Small intestine (tissue), 7 donors: ENCODE results near the gene GALM. TPM values are rescaled to one million over a fixed set of nuclear protein-coding genes. Genes with fewer than 3 reads are reported as not detected.
A peak's percentile ranks its signal among the peaks of the same experiment; 100 is the strongest.
"Not testable (repeated sequence)": the region's sequence is repeated elsewhere in the genome, so short reads cannot be mapped to it uniquely, and the experiment has no call there.

ENCODE experiments used
- DNase-seq, 2 donors: peaks; one replicate each; pipeline versions ENCODE4 v3.0.0 to v3.0.0-alpha.2; 2013
- FAIRE-seq: peaks from 2 replicates; lab custom pipeline; 2012; peaks lifted over from hg19 to GRCh38; lab: Jason Lieb, UNC
- H3K27ac ChIP-seq, 3 donors: one replicate each; pipeline ENCODE4 v1.5.1; 2013; ENCODE audit warnings: low read length in 2 of 3, mild to moderate bottlenecking in 2 of 3, control low read depth in 1 of 3, inconsistent platforms in 1 of 3, low read depth in 1 of 3, moderate library complexity in 1 of 3
- H3K27me3 ChIP-seq, 3 donors: one replicate each; pipeline ENCODE4 v1.6.1; 2013; ENCODE audit warnings: low read length in 3 of 3, inconsistent platforms in 1 of 3; ENCODE audit not compliant: control insufficient read depth in 3 of 3, insufficient read depth in 3 of 3
- H3K36me3 ChIP-seq, 3 donors: one replicate each; pipeline ENCODE4 v1.6.1; 2013; ENCODE audit warnings: low read length in 3 of 3, inconsistent platforms in 1 of 3, low read depth in 1 of 3, mild to moderate bottlenecking in 1 of 3, moderate library complexity in 1 of 3; ENCODE audit not compliant: control insufficient read depth in 3 of 3, insufficient read depth in 2 of 3
- H3K4me1 ChIP-seq, 3 donors: one replicate each; pipeline ENCODE4 v1.6.1; 2013; ENCODE audit warnings: low read length in 2 of 3, inconsistent platforms in 1 of 3, low read depth in 1 of 3, mild to moderate bottlenecking in 1 of 3, moderate library complexity in 1 of 3; ENCODE audit not compliant: control insufficient read depth in 3 of 3, insufficient read depth in 2 of 3
- H3K4me3 ChIP-seq, 3 donors: one replicate each; pipeline ENCODE4 v1.5.1; 2013; ENCODE audit warnings: low read length in 3 of 3, control low read depth in 1 of 3, inconsistent platforms in 1 of 3, low read depth in 1 of 3, mild to moderate bottlenecking in 1 of 3, moderate library complexity in 1 of 3
- H3K9me3 ChIP-seq, 2 donors: one replicate each; pipeline ENCODE4 v1.6.1; 2013; ENCODE audit warnings: low read depth in 1 of 2, low read length in 1 of 2; ENCODE audit not compliant: control insufficient read depth in 2 of 2, insufficient read depth in 1 of 2
- WGBS, 3 donors: extraction: QIAGEN DNeasy Blood & Tissue Kit; methylation state at CpG; one replicate each; pipeline ENCODE4 v1.1.7; 2013; 5-methylcytosine and 5-hydroxymethylcytosine counted together
- polyA plus RNA-seq, 4 donors: library from polyadenylated mRNA; stranded (reverse) in 3 of 4; unstranded in 1 of 4; fragments of 200-250 nt in 3 of 4; fragments of 120-200 nt in 1 of 4; gene quantifications; one replicate each; pipeline versions ENCODE4 v1.2.1 to v1.2.3, GENCODE V29; 2013
- donor health status: healthy with polysubstance abuse.
- donor health status: control.
- donor health status: control.
- donor health status: Bipolar disorder and iron deficiency.
- donor health status: healthy.

Gene GALM
- polyA plus RNA-seq, 4 donors = 48.6 to 148 (median 82.9) TPM

GRCh38 chr2:38712871-38713270 is 47.0 kb downstream of the GALM start:
- Histone ChIP-seq H3K27me3 (no peaks in the 10 kb centered on the region), H3K4me3 (no peak overlapping the region), H3K9me3 (no peaks in the 10 kb centered on the region), H3K4me1 (no peaks in the 10 kb centered on the region), H3K36me3 (peaks cover 2 to 38% (median 7%) of the 10 kb centered on the region in 3 donors), H3K27ac (no peak overlapping the region)
- DNase-seq (no peak), FAIRE-seq (no peak)
- WGBS, 3 donors = 77 to 87% (median 83%) methylated on average over 4 of the region's 4 CpGs

- Histone ChIP-seq H3K4me1 (no peaks in the 10 kb centered on the region), H3K4me3 (no peak overlapping the region), H3K27me3 (no peaks in the 10 kb centered on the region), H3K27ac (no peak overlapping the region), H3K9me3 (no peaks in the 10 kb centered on the region), H3K36me3 (peaks cover 2 to 37% (median 7%) of the 10 kb centered on the region in 3 donors)
- WGBS, 3 donors = 79 to 83% (median 83%) methylated on average over 3 of the region's 3 CpGs
- DNase-seq (no peak), FAIRE-seq (no peak)
Observed at GRCh38 chr2:38713338-38713737, 47.4 kb downstream of the GALM start.

GRCh38 chr2:38714941-38715340 is 49.0 kb downstream of the GALM start:
- H3K4me1 ChIP-seq, H3K9me3 ChIP-seq, DNase-seq, FAIRE-seq, H3K4me3 ChIP-seq, H3K27me3 ChIP-seq, H3K27ac ChIP-seq: not testable (repeated sequence)
- WGBS, 3 donors = 85 to 95% (median 88%) methylated on average over 1 of the region's 1 CpG
- peaks cover 2 to 43% (median 7%) of the 10 kb centered on the region in 3 donors for H3K36me3 ChIP-seq

GRCh38 chr2:38716185-38716584 is 50.3 kb downstream of the GALM start:
- no peak overlapping the region for H3K4me3 ChIP-seq
- WGBS, 3 donors = 86 to 91% (median 87%) methylated on average over 6 of the region's 6 CpGs
- H3K27me3 ChIP-seq = no peaks in the 10 kb centered on the region
- peaks cover 0 to 8% of the 10 kb centered on the region in 2 donors for H3K9me3 ChIP-seq
- FAIRE-seq (no peak), DNase-seq (no peak)
- no peak overlapping the region for H3K27ac ChIP-seq
- peaks cover 0 to 2% (median 0%) of the 10 kb centered on the region in 3 donors for H3K4me1 ChIP-seq
- H3K36me3 ChIP-seq = peaks cover 0 to 41% (median 7%) of the 10 kb centered on the region in 3 donors

- Histone ChIP-seq H3K36me3 (peaks cover 0 to 40% (median 0%) of the 10 kb centered on the region in 3 donors), H3K9me3 (peaks cover 0 to 8% of the 10 kb centered on the region in 2 donors), H3K27me3 (no peaks in the 10 kb centered on the region), H3K4me3 (no peak overlapping the region), H3K4me1 (peaks cover 0 to 2% (median 0%) of the 10 kb centered on the region in 3 donors), H3K27ac (no peak overlapping the region)
- DNase-seq (no peak), FAIRE-seq (no peak)
- 89 to 92% (median 90%) methylated on average over 4 of the region's 4 CpGs for WGBS, 3 donors
Observed at GRCh38 chr2:38718601-38719000, 52.7 kb downstream of the GALM start.

GRCh38 chr2:38719706-38720105 is 53.8 kb downstream of the GALM start:
- Histone ChIP-seq H3K4me1 (peaks cover 0 to 2% (median 0%) of the 10 kb centered on the region in 3 donors), H3K9me3 (peaks cover 0 to 8% of the 10 kb centered on the region in 2 donors), H3K27me3 (no peaks in the 10 kb centered on the region), H3K36me3 (peaks cover 0 to 39% (median 0%) of the 10 kb centered on the region in 3 donors), H3K27ac (no peak overlapping the region), H3K4me3 (no peak overlapping the region)
- no peak for DNase-seq
- 90 to 94% (median 91%) methylated on average over 12 of the region's 12 CpGs for whole genome bisulfite sequencing, 3 donors
- FAIRE-seq = no peak

GRCh38 chr2:38720613-38721241 is 54.8 kb downstream of the GALM start:
- Histone ChIP-seq H3K27me3 (no peaks in the 10 kb centered on the region), H3K36me3 (peaks cover 0 to 40% (median 0%) of the 10 kb centered on the region in 3 donors), H3K4me3 (no peak overlapping the region), H3K4me1 (peaks cover 0 to 2% (median 0%) of the 10 kb centered on the region in 3 donors), H3K27ac (no peak overlapping the region), H3K9me3 (peaks cover 0 to 8% of the 10 kb centered on the region in 2 donors)
- WGBS, 3 donors = 59 to 76% (median 67%) methylated on average over 4 of the region's 4 CpGs
- DNase-seq (no peak), FAIRE-seq (no peak)

GRCh38 chr2:38722271-38723061 is 56.6 kb downstream of the GALM start:
- no peak for DNase-seq
- peaks cover 0 to 8% of the 10 kb centered on the region in 2 donors for H3K9me3 ChIP-seq
- peak overlapping the region in 1 of 3 donors; percentile 54 for H3K27ac ChIP-seq
- peaks cover 0 to 2% (median 0%) of the 10 kb centered on the region in 3 donors for H3K4me1 ChIP-seq
- H3K4me3 ChIP-seq = no peak overlapping the region
- 60 to 79% (median 63%) methylated on average over 9 of the region's 9 CpGs for WGBS, 3 donors
- H3K27me3 ChIP-seq = no peaks in the 10 kb centered on the region
- peaks cover 0 to 40% (median 0%) of the 10 kb centered on the region in 3 donors for H3K36me3 ChIP-seq
- FAIRE-seq = no peak
